ENCODE results near the gene FLRT1.

- TF ChIP-seq, protein P1, sequence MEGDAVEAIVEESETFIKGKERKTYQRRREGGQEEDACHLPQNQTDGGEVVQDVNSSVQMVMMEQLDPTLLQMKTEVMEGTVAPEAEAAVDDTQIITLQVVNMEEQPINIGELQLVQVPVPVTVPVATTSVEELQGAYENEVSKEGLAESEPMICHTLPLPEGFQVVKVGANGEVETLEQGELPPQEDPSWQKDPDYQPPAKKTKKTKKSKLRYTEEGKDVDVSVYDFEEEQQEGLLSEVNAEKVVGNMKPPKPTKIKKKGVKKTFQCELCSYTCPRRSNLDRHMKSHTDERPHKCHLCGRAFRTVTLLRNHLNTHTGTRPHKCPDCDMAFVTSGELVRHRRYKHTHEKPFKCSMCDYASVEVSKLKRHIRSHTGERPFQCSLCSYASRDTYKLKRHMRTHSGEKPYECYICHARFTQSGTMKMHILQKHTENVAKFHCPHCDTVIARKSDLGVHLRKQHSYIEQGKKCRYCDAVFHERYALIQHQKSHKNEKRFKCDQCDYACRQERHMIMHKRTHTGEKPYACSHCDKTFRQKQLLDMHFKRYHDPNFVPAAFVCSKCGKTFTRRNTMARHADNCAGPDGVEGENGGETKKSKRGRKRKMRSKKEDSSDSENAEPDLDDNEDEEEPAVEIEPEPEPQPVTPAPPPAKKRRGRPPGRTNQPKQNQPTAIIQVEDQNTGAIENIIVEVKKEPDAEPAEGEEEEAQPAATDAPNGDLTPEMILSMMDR (IDR thresholded peaks at IDR 0.05): no peak
- no peak for TF ChIP-seq POLR2A (IDR thresholded peaks at IDR 0.05)
These were observed 6.1 kb downstream of the FLRT1 start for GRCh38 chr11:64041846-64042245.

Data from thyroid gland (tissue), 4 donors.